ENCODE data around the gene CBY1. TPM values are rescaled to one million over a fixed set of nuclear protein-coding genes. Genes with fewer than 3 reads are reported as not detected.

Gene CBY1
- total and polyA plus RNA-seq, 9 of the 15 experiments (the other 6 are each of a cell fraction or from before 2014, with no cell fraction given) = 5.7 to 19.7 (median 10.8) TPM

- TF ChIP-seq RFX1 (IDR thresholded peaks at IDR 0.05) = no peak
- no peak for TF ChIP-seq ZBTB8A (IDR thresholded peaks at IDR 0.05; ENCODE audit: partially characterized antibody)
- no peak for TF ChIP-seq ZFPM2 (CRISPR knock-in tag; IDR thresholded peaks at IDR 0.05)
- no peak for TF ChIP-seq MYBL2 (IDR thresholded peaks at IDR 0.05; ENCODE audit: low read depth)
- no peak for TF ChIP-seq MYBL2 (CRISPR knock-in tag; IDR thresholded peaks at IDR 0.05; ENCODE audit: borderline replicate concordance)
- peak; percentile 37; the same call in 1 of the 2 replicates for TF ChIP-seq FOXP1 (CRISPR knock-in tag; IDR thresholded peaks at IDR 0.05)
- TF ChIP-seq SNAPC5 (CRISPR knock-in tag; IDR thresholded peaks at IDR 0.05) = no peak
- TF ChIP-seq MIER1 (IDR thresholded peaks at IDR 0.05; ENCODE audit: low read depth) = no peak
- no peak for TF ChIP-seq ZNF217 (CRISPR knock-in tag; IDR thresholded peaks at IDR 0.05)
- TF ChIP-seq POLR2H (tag; IDR thresholded peaks at IDR 0.05; ENCODE audit: low read depth) = peak; percentile 57; the same call in 1 of the 2 replicates
- TF ChIP-seq BRD4 (IDR thresholded peaks at IDR 0.05) = no peak
- TF ChIP-seq SMARCE1 (IDR thresholded peaks at IDR 0.05) = 0 out of 2 replicates have a peak, but pooled peaks have one; percentile 23
- TF ChIP-seq VEZF1 (CRISPR knock-in tag; IDR thresholded peaks at IDR 0.05) = peak; percentile 89
- peak; percentile 64 for TF ChIP-seq KDM5B (IDR thresholded peaks at IDR 0.05; ENCODE audit: insufficient replicate concordance, low read depth, low read length)
- TF ChIP-seq SMARCA5 (IDR thresholded peaks at IDR 0.05) = no peak
- TF ChIP-seq ZBTB9 (CRISPR knock-in tag; IDR thresholded peaks at IDR 0.05) = no peak
- no peak for TF ChIP-seq POLR3G (IDR thresholded peaks at IDR 0.05; ENCODE audit: extremely low read depth, insufficient read length, insufficient replicate concordance)
- TF ChIP-seq HINFP (tag; conservative IDR thresholded peaks at IDR 0.05; ENCODE audit: low read depth) = no peak
- TF ChIP-seq UBTF (IDR thresholded peaks at IDR 0.05; ENCODE audit: borderline replicate concordance in 1 of 2, low read depth in 2 of 2, low read length in 2 of 2) = 0 out of 4 replicates have a peak, but pooled peaks of 1 of the 2 experiments have one; percentile 37
- TF ChIP-seq ARID1B (IDR thresholded peaks at IDR 0.05) = peak; percentile 9; the same call in 1 of the 2 replicates
- peak; percentile 43; the same call in 1 of the 2 replicates for TF ChIP-seq SUPT5H (IDR thresholded peaks at IDR 0.05)
- no peak for TF ChIP-seq HDGF (IDR thresholded peaks at IDR 0.05)
These were observed 44.6 kb downstream of the CBY1 start, which contains the start of gene JOSD1 (continued) for GRCh38 chr22:38700789-38701628.
